Trophoblast cell (in vitro differentiated cells and primary cell): ENCODE data around the gene CFAP45.

Experiments used
- DNase-seq, 2 donors: peaks; one replicate each; pipeline ENCODE4 v3.0.0-alpha.2; 2016
- H2AFZ ChIP-seq: 2 replicates; pipeline ENCODE4 v1.6.1; 2013; ENCODE audit warnings: low read length, moderate library complexity, mild to moderate bottlenecking; ENCODE audit not compliant: insufficient read depth, poor library complexity
- H2AK5ac ChIP-seq: 2 replicates; pipeline ENCODE4 v1.6.1; 2013; ENCODE audit warnings: mild to moderate bottlenecking, low read length
- H2BK120ac ChIP-seq: 2 replicates; pipeline ENCODE4 v1.6.1; 2013; ENCODE audit warnings: low read length, mild to moderate bottlenecking, moderate library complexity; ENCODE audit not compliant: insufficient read depth, poor library complexity
- H2BK12ac ChIP-seq: 2 replicates; pipeline ENCODE4 v1.6.1; 2013; ENCODE audit warnings: mild to moderate bottlenecking, low read length, moderate library complexity
- H2BK5ac ChIP-seq: 2 replicates; pipeline ENCODE4 v1.6.1; 2013; ENCODE audit warnings: low read length, low read depth, moderate library complexity, mild to moderate bottlenecking; ENCODE audit not compliant: poor library complexity
- H3K14ac ChIP-seq: 2 replicates; pipeline ENCODE4 v1.6.1; 2013; ENCODE audit warnings: mild to moderate bottlenecking, low read length
- H3K18ac ChIP-seq: 2 replicates; pipeline ENCODE4 v1.6.1; 2013; ENCODE audit warnings: mild to moderate bottlenecking, low read length
- H3K23ac ChIP-seq: 2 replicates; pipeline ENCODE4 v1.6.1; 2013; ENCODE audit warnings: low read length
- H3K27ac ChIP-seq: 2 replicates; pipeline ENCODE4 v1.5.1; 2013; ENCODE audit warnings: low read depth, mild to moderate bottlenecking, inconsistent platforms, low read length, moderate library complexity
- H3K27me3 ChIP-seq: 2 replicates; pipeline ENCODE4 v1.6.1; 2013; ENCODE audit warnings: inconsistent platforms, mild to moderate bottlenecking, low read length, moderate library complexity; ENCODE audit not compliant: insufficient read depth
- H3K36me3 ChIP-seq, 2 experiments: 1 replicate in 1 of 2; 2 replicates in 1 of 2; pipeline ENCODE4 v1.6.1; 2013; ENCODE audit warnings: low read length in 2 of 2, mild to moderate bottlenecking in 2 of 2, moderate library complexity in 1 of 2; ENCODE audit not compliant: insufficient read depth in 2 of 2, control insufficient read depth in 1 of 2
- H3K4ac ChIP-seq: 2 replicates; pipeline ENCODE4 v1.6.1; 2013; ENCODE audit warnings: low read depth, mild to moderate bottlenecking, low read length, moderate library complexity
- H3K4me1 ChIP-seq, 2 experiments: 1 replicate in 1 of 2; 2 replicates in 1 of 2; pipeline ENCODE4 v1.6.1; 2013; ENCODE audit warnings: low read length in 2 of 2, mild to moderate bottlenecking in 2 of 2, moderate library complexity in 1 of 2; ENCODE audit not compliant: insufficient read depth in 2 of 2, control insufficient read depth in 1 of 2
- H3K4me2 ChIP-seq: 2 replicates; pipeline ENCODE4 v1.6.1; 2013; ENCODE audit warnings: inconsistent platforms, mild to moderate bottlenecking, low read length, moderate library complexity
- H3K4me3 ChIP-seq: 2 replicates; pipeline ENCODE4 v1.5.1; 2013; ENCODE audit warnings: mild to moderate bottlenecking, low read depth, low read length, inconsistent platforms
- H3K79me1 ChIP-seq: one replicate; pipeline ENCODE4 v1.6.1; 2013; ENCODE audit warnings: low read length
- H3K79me2 ChIP-seq: 2 replicates; pipeline ENCODE4 v1.6.1; 2013; ENCODE audit warnings: low read length, mild to moderate bottlenecking; ENCODE audit not compliant: control insufficient read depth, insufficient read depth, poor library complexity
- H3K9ac ChIP-seq: 2 replicates; pipeline ENCODE4 v1.6.1; 2013; ENCODE audit warnings: mild to moderate bottlenecking, low read length
- H3K9me3 ChIP-seq: 2 replicates; pipeline ENCODE4 v1.6.1; 2013; ENCODE audit warnings: low read depth, mild to moderate bottlenecking, control low read depth, inconsistent platforms, low read length; ENCODE audit not compliant: insufficient read depth
- H4K12ac ChIP-seq: 2 replicates; pipeline ENCODE4 v1.6.1; 2013; ENCODE audit warnings: low read depth, mild to moderate bottlenecking, low read length, moderate library complexity
- H4K8ac ChIP-seq: 2 replicates; pipeline ENCODE4 v1.6.1; 2013; ENCODE audit warnings: low read depth, mild to moderate bottlenecking, low read length, moderate library complexity
- H4K91ac ChIP-seq: one replicate; pipeline ENCODE4 v1.6.1; 2013; ENCODE audit warnings: low read depth, mild to moderate bottlenecking, low read length, moderate library complexity
- WGBS: extraction: QIAGEN DNeasy Blood & Tissue Kit; methylation state at CpG from one replicate; pipeline ENCODE4 v1.1.7; 2013; ENCODE audit warnings: missing lambda C conversion rate; ENCODE audit not compliant: insufficient read length, insufficient coverage; ENCODE audit errors: extremely low coverage; 5-methylcytosine and 5-hydroxymethylcytosine counted together

The CFAP45 gene

DNA sequence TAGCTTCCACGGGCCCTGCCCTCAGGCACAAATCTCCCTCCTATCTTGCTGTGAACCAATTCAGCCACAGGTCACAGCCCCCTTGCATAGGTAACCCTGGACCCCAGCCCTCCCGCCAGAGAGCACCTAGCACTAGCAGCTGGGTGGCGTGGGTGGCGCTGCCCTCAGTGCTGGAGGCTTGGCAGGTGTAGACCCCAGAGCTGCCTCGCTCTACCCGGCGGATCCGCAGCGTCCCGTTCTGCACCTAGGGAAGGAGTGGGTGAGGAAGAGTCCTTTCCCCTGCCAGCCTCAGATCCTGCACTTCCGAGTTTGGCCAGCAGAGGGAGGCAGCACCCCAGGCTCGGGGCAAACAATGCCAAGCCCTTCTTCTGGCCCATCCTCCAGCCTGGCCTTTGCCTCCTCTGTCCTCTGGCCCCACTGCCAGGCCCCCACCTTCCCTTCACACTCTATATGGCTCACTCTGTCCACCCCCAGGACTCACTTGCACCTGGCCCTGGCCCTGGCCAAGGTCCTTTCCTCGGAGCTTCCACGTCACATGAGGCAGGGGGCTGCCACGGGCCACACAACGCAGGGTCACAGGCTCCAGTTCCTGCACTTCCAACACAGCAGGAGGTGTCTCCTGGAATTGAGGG is 36.4 kb upstream of the CFAP45 start:
- no CpG with 5 or more reads among the region's 16 CpGs for WGBS
- no peak overlapping the region for H2AK5ac ChIP-seq
- no peak overlapping the region for H4K12ac ChIP-seq
- no peak overlapping the region for H2BK120ac ChIP-seq
- H3K4me3 ChIP-seq, result no peak overlapping the region
- peaks cover 3 to 14% of the 10 kb centered on the region in 2 experiments for H3K4me1 ChIP-seq
- H3K36me3 ChIP-seq, result peaks cover 0 to 4% of the 10 kb centered on the region in 2 experiments
- no peak overlapping the region for H3K4ac ChIP-seq
- no peak overlapping the region for H2BK12ac ChIP-seq
- no peak overlapping the region for H3K4me2 ChIP-seq
- no peak overlapping the region for H3K23ac ChIP-seq
- H2AFZ ChIP-seq, result no peak overlapping the region
- H3K9ac ChIP-seq, result no peak overlapping the region
- no peak overlapping the region for H3K18ac ChIP-seq
- peak; percentile 64 to 87 for DNase-seq
- H4K8ac ChIP-seq, result no peak overlapping the region
- H2BK5ac ChIP-seq, result no peak overlapping the region
- H3K9me3 ChIP-seq, result no peaks in the 10 kb centered on the region
- no peaks in the 10 kb centered on the region for H3K27me3 ChIP-seq
- H3K79me2 ChIP-seq, result no peaks in the 10 kb centered on the region
- H3K79me1 ChIP-seq, result no peaks in the 10 kb centered on the region
- no peak overlapping the region for H4K91ac ChIP-seq
- no peak overlapping the region for H3K14ac ChIP-seq
- H3K27ac ChIP-seq, result no peak overlapping the region

DNA sequence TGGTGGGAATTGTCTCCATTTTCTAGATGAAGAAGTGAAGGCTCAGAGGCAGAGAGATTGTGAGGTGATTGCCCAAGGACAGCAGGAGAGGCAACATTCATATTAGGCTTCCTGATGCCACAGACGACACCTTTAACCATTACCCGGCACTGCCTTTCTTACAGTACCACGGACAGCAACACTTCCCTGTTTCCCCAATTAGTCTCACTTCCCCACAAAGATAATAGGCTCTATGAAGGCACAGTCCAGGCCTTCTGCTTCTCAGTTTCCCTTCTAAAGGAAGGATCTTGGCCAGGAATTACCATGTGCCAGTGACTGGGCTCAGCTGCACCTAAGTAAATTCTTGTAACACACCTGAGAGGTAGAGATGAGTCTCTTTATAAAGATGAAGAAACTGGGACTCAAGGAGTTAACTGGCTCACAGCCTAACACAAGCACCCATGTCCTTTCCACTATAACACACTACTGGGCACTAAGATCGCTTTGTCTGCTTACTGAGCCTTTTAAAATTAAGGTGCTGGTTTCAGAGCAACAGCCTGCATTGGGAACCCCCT is 35.8 kb upstream of the CFAP45 start:
- H2AK5ac ChIP-seq, result no peak overlapping the region
- no peak overlapping the region for H3K23ac ChIP-seq
- no CpG with 5 or more reads among the region's 4 CpGs for WGBS
- DNase-seq, result no peak
- H3K79me1 ChIP-seq, result no peaks in the 10 kb centered on the region
- H3K9ac ChIP-seq, result no peak overlapping the region
- peaks cover 0 to 7% of the 10 kb centered on the region in 2 experiments for H3K36me3 ChIP-seq
- no peak overlapping the region for H4K12ac ChIP-seq
- H2BK5ac ChIP-seq, result no peak overlapping the region
- H2BK12ac ChIP-seq, result no peak overlapping the region
- H4K8ac ChIP-seq, result no peak overlapping the region
- H3K4me2 ChIP-seq, result no peak overlapping the region
- H3K4me3 ChIP-seq, result no peak overlapping the region
- H4K91ac ChIP-seq, result no peak overlapping the region
- H3K4me1 ChIP-seq, result peaks cover 3 to 12% of the 10 kb centered on the region in 2 experiments
- H3K18ac ChIP-seq, result no peak overlapping the region
- no peak overlapping the region for H2AFZ ChIP-seq
- no peak overlapping the region for H2BK120ac ChIP-seq
- no peaks in the 10 kb centered on the region for H3K9me3 ChIP-seq
- H3K4ac ChIP-seq, result no peak overlapping the region
- H3K27me3 ChIP-seq, result no peaks in the 10 kb centered on the region
- no peak overlapping the region for H3K14ac ChIP-seq
- H3K27ac ChIP-seq, result no peak overlapping the region
- H3K79me2 ChIP-seq, result no peaks in the 10 kb centered on the region

DNA sequence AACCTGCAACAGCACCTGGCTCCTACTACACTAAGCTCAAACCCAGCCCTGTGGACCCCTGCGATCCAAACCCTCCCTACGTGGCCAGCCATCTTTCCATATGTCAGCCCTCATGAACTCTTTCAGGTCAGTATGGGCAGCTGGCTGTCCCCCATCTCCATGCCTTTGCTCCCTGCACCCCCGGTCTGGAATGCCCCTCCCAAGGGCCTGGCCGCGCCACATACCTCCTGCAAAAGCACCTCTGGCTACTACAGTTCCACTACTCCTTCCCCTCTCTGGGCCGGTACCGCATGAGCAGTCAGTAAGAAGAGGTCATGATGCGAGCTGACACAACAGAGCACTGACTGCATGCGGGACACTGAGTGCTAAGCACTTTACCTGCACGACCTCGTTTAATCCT is 35.3 kb upstream of the CFAP45 start:
- Histone ChIP-seq H3K4me3 (no peak overlapping the region), H2BK120ac (no peak overlapping the region), H3K9ac (no peak overlapping the region), H4K91ac (no peak overlapping the region), H3K27ac (no peak overlapping the region), H3K27me3 (no peaks in the 10 kb centered on the region), H3K4me2 (no peak overlapping the region), H3K18ac (no peak overlapping the region), H2BK12ac (no peak overlapping the region), H3K36me3 (peaks cover 0 to 7% of the 10 kb centered on the region in 2 experiments), H3K9me3 (peaks cover 2% of the 10 kb centered on the region), H2AFZ (no peak overlapping the region), H3K79me2 (no peaks in the 10 kb centered on the region), H3K23ac (no peak overlapping the region), H3K79me1 (no peaks in the 10 kb centered on the region), H3K4ac (no peak overlapping the region), H3K4me1 (peaks cover 3 to 12% of the 10 kb centered on the region in 2 experiments), H3K14ac (no peak overlapping the region), H2BK5ac (no peak overlapping the region), H4K8ac (no peak overlapping the region), H4K12ac (no peak overlapping the region), H2AK5ac (no peak overlapping the region)
- no CpG with 5 or more reads among the region's 11 CpGs for WGBS
- DNase-seq, result no peak

DNA sequence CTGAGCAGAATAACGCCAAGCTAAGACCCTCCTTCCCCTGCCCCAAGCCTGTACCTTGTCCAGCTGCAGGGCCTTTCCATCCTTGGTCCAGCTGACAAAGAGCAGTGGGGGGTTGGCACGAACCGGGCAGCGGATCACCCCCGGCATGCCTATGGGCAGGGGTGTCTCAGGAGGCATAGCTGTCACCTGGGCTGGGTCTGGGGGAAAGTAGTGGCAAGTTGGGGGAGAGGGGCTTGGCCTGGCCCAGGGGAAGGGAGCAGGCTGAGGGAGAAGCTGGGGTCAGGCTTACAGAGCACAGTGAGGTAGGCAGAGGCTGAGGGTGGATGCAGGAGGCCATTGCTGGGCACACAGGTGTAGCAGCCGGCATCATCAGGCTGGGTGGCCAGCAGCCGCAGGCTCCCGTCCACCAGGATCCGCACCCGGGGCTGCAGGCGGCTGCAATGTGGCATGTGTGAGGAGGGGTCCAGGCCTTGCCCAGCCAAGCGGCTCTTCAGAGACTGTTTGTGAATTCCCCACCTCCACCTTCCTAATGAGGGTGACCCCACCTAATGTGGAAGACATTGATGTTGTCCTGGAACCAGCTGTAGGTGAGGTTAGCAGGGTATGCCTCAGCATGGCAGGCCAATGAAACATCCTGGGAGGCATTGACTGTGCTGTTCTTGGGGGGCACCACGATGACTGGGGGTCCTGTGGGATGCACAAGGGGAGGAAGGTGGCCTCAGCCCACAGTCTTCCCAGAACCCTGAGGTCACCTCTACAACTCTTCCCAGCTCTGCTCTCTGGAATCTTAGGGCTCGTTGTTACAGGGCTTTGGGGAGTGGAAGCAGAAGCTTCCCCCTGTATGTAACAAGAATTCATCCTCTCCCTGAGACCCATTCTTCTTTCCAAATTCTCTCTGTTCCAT is 34.4 kb upstream of the CFAP45 start:
- Histone ChIP-seq H3K79me2 (no peaks in the 10 kb centered on the region), H4K91ac (no peak overlapping the region), H3K14ac (no peak overlapping the region), H3K23ac (no peak overlapping the region), H3K36me3 (peaks cover 5 to 7% of the 10 kb centered on the region in 2 experiments), H3K27me3 (no peaks in the 10 kb centered on the region), H3K27ac (no peak overlapping the region), H2AK5ac (no peak overlapping the region), H3K4me2 (no peak overlapping the region), H4K8ac (no peak overlapping the region), H3K79me1 (no peaks in the 10 kb centered on the region), H3K9ac (no peak overlapping the region), H2BK12ac (no peak overlapping the region), H4K12ac (no peak overlapping the region), H3K4me3 (no peak overlapping the region), H2BK120ac (no peak overlapping the region), H2BK5ac (no peak overlapping the region), H3K18ac (no peak overlapping the region), H3K4ac (no peak overlapping the region), H2AFZ (no peak overlapping the region), H3K4me1 (peaks cover 3 to 12% of the 10 kb centered on the region in 2 experiments), H3K9me3 (peaks cover 2% of the 10 kb centered on the region)
- DNase-seq, result no peak
- WGBS, result no CpG with 5 or more reads among the region's 14 CpGs
